Measurements from ENCODE around the gene SMIM20. TPM values are rescaled to one million over a fixed set of nuclear protein-coding genes. Genes with fewer than 3 reads are reported as not detected.

Gene SMIM20
- total and polyA plus RNA-seq, 2 of the 4 experiments (the other 2 are of a cell fraction): 13.6 to 23.1 TPM

DNA sequence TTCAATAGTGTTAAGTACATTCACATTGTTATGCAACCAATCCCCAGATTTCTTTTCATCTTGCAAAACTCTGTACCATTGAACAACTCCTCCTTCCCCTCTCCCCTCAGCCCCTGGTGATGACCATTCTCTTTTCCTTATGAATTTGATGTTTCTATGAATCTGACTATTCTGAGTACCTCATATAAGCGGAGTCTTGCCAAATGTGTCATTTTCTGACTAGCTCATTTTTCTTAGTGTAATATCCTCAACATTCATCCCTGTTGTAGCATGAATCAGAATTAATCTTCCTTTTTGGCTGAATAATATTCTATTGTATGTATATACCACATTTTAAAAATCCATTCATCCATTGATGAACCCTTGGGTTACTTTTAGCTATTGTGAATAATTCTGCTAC, 34.0 kb downstream of the SMIM20 start:
- intact Hi-C loops (cut with micrococcal nuclease) (no loop called here), in situ Hi-C loops (cut with MboI; ENCODE audit: low sequenced_read_pairs) (no loop called here), dilution Hi-C loops (cut with HindIII; ENCODE audit: low sequenced_read_pairs, unreplicated experiment) (no loop called here)
- TF ChIP-seq RCOR1 (IDR thresholded peaks at IDR 0.05; ENCODE audit: insufficient replicate concordance, low read length) (no peak), RFX5 (IDR thresholded peaks at IDR 0.05; ENCODE audit: low read depth, low read length) (no peak), BHLHE40 (IDR thresholded peaks at IDR 0.05; ENCODE audit: low read depth, low read length) (no peak), MAZ (IDR thresholded peaks at IDR 0.05; ENCODE audit: borderline replicate concordance, low read depth, low read length) (no peak), POLR2A (IDR thresholded peaks at IDR 0.05; ENCODE audit: low read depth, low read length) (no peak), NFE2L2 (IDR thresholded peaks at IDR 0.05; ENCODE audit: low read depth, low read length) (no peak), MAFK (IDR thresholded peaks at IDR 0.05; ENCODE audit: low read depth, low read length) (no peak), CHD1 (IDR thresholded peaks at IDR 0.05; ENCODE audit: low read depth, low read length) (no peak), SMC3 (IDR thresholded peaks at IDR 0.05; ENCODE audit: low read depth, low read length) (no peak), CEBPB (IDR thresholded peaks at IDR 0.05; ENCODE audit: low read depth, low read length) (no peak)
- TF ChIP-seq, protein P1, sequence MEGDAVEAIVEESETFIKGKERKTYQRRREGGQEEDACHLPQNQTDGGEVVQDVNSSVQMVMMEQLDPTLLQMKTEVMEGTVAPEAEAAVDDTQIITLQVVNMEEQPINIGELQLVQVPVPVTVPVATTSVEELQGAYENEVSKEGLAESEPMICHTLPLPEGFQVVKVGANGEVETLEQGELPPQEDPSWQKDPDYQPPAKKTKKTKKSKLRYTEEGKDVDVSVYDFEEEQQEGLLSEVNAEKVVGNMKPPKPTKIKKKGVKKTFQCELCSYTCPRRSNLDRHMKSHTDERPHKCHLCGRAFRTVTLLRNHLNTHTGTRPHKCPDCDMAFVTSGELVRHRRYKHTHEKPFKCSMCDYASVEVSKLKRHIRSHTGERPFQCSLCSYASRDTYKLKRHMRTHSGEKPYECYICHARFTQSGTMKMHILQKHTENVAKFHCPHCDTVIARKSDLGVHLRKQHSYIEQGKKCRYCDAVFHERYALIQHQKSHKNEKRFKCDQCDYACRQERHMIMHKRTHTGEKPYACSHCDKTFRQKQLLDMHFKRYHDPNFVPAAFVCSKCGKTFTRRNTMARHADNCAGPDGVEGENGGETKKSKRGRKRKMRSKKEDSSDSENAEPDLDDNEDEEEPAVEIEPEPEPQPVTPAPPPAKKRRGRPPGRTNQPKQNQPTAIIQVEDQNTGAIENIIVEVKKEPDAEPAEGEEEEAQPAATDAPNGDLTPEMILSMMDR (conservative IDR thresholded peaks at IDR 0.05; ENCODE audit: low read depth, low read length): no peak
- TF ChIP-seq, protein P2, sequence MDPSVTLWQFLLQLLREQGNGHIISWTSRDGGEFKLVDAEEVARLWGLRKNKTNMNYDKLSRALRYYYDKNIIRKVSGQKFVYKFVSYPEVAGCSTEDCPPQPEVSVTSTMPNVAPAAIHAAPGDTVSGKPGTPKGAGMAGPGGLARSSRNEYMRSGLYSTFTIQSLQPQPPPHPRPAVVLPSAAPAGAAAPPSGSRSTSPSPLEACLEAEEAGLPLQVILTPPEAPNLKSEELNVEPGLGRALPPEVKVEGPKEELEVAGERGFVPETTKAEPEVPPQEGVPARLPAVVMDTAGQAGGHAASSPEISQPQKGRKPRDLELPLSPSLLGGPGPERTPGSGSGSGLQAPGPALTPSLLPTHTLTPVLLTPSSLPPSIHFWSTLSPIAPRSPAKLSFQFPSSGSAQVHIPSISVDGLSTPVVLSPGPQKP (IDR thresholded peaks at IDR 0.05; ENCODE audit: borderline replicate concordance, low read depth, low read length): no peak
- ChIA-PET CTCF (no interaction called here), POLR2A (ENCODE audit: unreplicated experiment) (no interaction called here)
- no peak overlapping the region for H2AK9ac ChIP-seq (replicated peaks; ENCODE audit: low read depth, low read length, poor library complexity)
- no peak overlapping the region for H2AK5ac ChIP-seq (ENCODE audit: low read depth, low read length)
- no peak overlapping the region for H4K8ac ChIP-seq (ENCODE audit: low read depth in 2 of 2, low read length in 2 of 2)
- WGBS, 2 experiments (ENCODE audit: extremely low coverage in 2 of 2, insufficient read length in 1 of 2): no CpG with 5 or more reads among the region's 1 CpG
- no peaks in the 10 kb centered on the region; the same call in 1 of the 2 replicates for H3K9me3 ChIP-seq (ENCODE audit: control insufficient read depth, insufficient read depth, low read length)
- no peak overlapping the region for H3K14ac ChIP-seq (replicated peaks; ENCODE audit: low read depth, low read length)
- BruUV-seq (replicated peaks): no TSS peak
- H3K4me3 ChIP-seq (ENCODE audit: insufficient read depth, low read depth, low read length): no peak overlapping the region
- no peak overlapping the region for H2BK20ac ChIP-seq (ENCODE audit: low read depth, low read length)
- no peak overlapping the region for H4K5ac ChIP-seq (ENCODE audit: low read depth, low read length)
- no peaks in the 10 kb centered on the region for H3K79me1 ChIP-seq (ENCODE audit: low read depth in 1 of 2, low read length in 2 of 2)
- no peak overlapping the region for H3K9ac ChIP-seq (ENCODE audit: low read depth, low read length)
- H2BK15ac ChIP-seq (ENCODE audit: low read depth, low read length): no peak overlapping the region
- H3K4me1 ChIP-seq (ENCODE audit: control insufficient read depth, insufficient read depth, low read length): no peaks in the 10 kb centered on the region
- no peak overlapping the region for H3K56ac ChIP-seq (ENCODE audit: extremely low read depth, insufficient read depth, low read length)
- no peak overlapping the region for H4K91ac ChIP-seq (ENCODE audit: insufficient read depth, low read depth, low read length)
- no peak overlapping the region for H3K4me2 ChIP-seq (ENCODE audit: low read depth, low read length)
- H3K18ac ChIP-seq (ENCODE audit: low read depth, low read length): no peak overlapping the region
- no peak overlapping the region for H3K4ac ChIP-seq (ENCODE audit: low read depth, low read length)
- no peak overlapping the region for H2BK120ac ChIP-seq (ENCODE audit: low read depth, low read length)
- H3K9me1 ChIP-seq (ENCODE audit: insufficient read depth, low read length): peaks cover 6% of the 10 kb centered on the region; the same call in 1 of the 2 replicates
- H3K23ac ChIP-seq (ENCODE audit: low read depth, low read length): no peak overlapping the region
- no peaks in the 10 kb centered on the region for H3K36me3 ChIP-seq (ENCODE audit: control insufficient read depth, insufficient read depth, low read length)
- no peak overlapping the region for H2AFZ ChIP-seq (replicated peaks; ENCODE audit: low read length, poor library complexity)
- peaks cover 13% of the 10 kb centered on the region for H3K27me3 ChIP-seq (ENCODE audit: control insufficient read depth, insufficient read depth, low read length)
- H4K20me1 ChIP-seq (ENCODE audit: insufficient read depth, low read length): no peaks in the 10 kb centered on the region
- DNase-seq (no peak), ATAC-seq (ENCODE audit: low read depth) (no peak)
- H2BK5ac ChIP-seq (ENCODE audit: low read depth, low read length, poor library complexity, severe bottlenecking): no peak overlapping the region
- no peak overlapping the region for H3K27ac ChIP-seq (ENCODE audit: insufficient read depth, low read length)

All from IMR-90 (cell line).